Psoas muscle (tissue), 8 donors: ENCODE results near the gene PEPD. TPM values are rescaled to one million over a fixed set of nuclear protein-coding genes. Genes with fewer than 3 reads are reported as not detected.

Experiments
- ATAC-seq, 4 donors: fragments of 200-7000 bp; cut with Tn5 transposase; one replicate each; pipeline ENCODE4 v1.9.1; 2020; ENCODE audit warnings: moderate library complexity in 3 of 4, mild to moderate bottlenecking in 2 of 4
- DNase-seq, 2 donors: peaks; one replicate each; pipeline ENCODE4 v3.0.0-alpha.2; 2020
- H3K27ac ChIP-seq: fragments of 200-600 bp; one replicate; pipeline ENCODE4 v1.8.0; 2022
- H3K27me3 ChIP-seq, 3 donors: fragments of 200-600 bp in 1 of 3; one replicate each; pipeline versions ENCODE4 v1.6.1 to v1.8.0; 2013 to 2022; ENCODE audit warnings: low read length in 2 of 3, mild to moderate bottlenecking in 2 of 3, moderate library complexity in 1 of 3; ENCODE audit not compliant: insufficient read depth in 3 of 3
- H3K36me3 ChIP-seq, 2 donors: fragments of 200-600 bp in 1 of 2; one replicate each; pipeline versions ENCODE4 v1.6.1 to v1.8.0; 2013 to 2022; ENCODE audit warnings: low read depth in 1 of 2, mild to moderate bottlenecking in 1 of 2, moderate library complexity in 1 of 2; ENCODE audit not compliant: insufficient read depth in 1 of 2
- H3K4me1 ChIP-seq: fragments of 200-600 bp; one replicate; pipeline ENCODE4 v1.8.0; 2022
- H3K4me3 ChIP-seq: fragments of 200-600 bp; one replicate; pipeline ENCODE4 v1.8.0; 2022; ENCODE audit warnings: mild to moderate bottlenecking
- H3K9me3 ChIP-seq: fragments of 200-600 bp; one replicate; pipeline ENCODE4 v1.8.0; 2022
- CTCF ChIP-seq: fragments of 200-600 bp; IDR thresholded peaks from one replicate; pipeline ENCODE4 v1.8.0; 2022; ENCODE audit warnings: antibody characterized with exemption
- WGBS, 3 donors: extraction: QIAGEN DNeasy Blood & Tissue Kit; methylation state at CpG; one replicate each; pipeline versions ENCODE4 v1.1.6 to v1.1.7; 2013; 5-methylcytosine and 5-hydroxymethylcytosine counted together
- intact Hi-C, 2 donors: fragments of 100-400 bp; cut with DNase I; formaldehyde crosslinking; loops; one replicate each; pipeline versions ENCODE4 v1.11.0 to v1.14.2; 2022
- polyA plus RNA-seq, 3 donors: library from polyadenylated mRNA; stranded (reverse); fragments of 200-250 nt; gene quantifications; one replicate each; pipeline ENCODE4 v1.2.3, GENCODE V29; 2013
- total RNA-seq, 4 donors: library from RNA; stranded (reverse); fragmentation: NEBNext Ultra II Directional in 2 of 4; extraction: Animal tissue kit (Norgen Biotek cat#: 25700) in 2 of 4; gene quantifications; one replicate each; pipeline versions ENCODE4 v1.2.1 to v1.2.4, GENCODE V29; 2021 to 2023
- donor health status: healthy with polysubstance abuse.
- donor health status: DM: no; HTN: no; CAD: no; lungs with moderate emphysema.
- donor health status: Bipolar disorder and iron deficiency.
- donor health status: healthy.
- donor health status: DM: yes; HTN: yes; CAD: no.
- donor health status: DM: no; HTN: no; CAD: no.
- donor health status: DM: no; HTN: no; CAD: no.
- donor health status: DM: yes; HTN: yes; CAD: no.

The PEPD gene
- total and polyA plus RNA-seq, 7 donors, result 26.3 to 40.2 (median 35.1) TPM

- WGBS, 3 donors, result 98 to 99% (median 99%) methylated on average over 7 of the region's 7 CpGs
- no peak for DNase-seq
- no peak for ATAC-seq
- H3K4me1 ChIP-seq, result no peaks in the 10 kb centered on the region
- intact Hi-C loops, result no loop called here
- no peak overlapping the region for H3K27ac ChIP-seq
- no peaks in the 10 kb centered on the region for H3K27me3 ChIP-seq
- H3K9me3 ChIP-seq, result no peaks in the 10 kb centered on the region
- peaks cover 0 to 15% of the 10 kb centered on the region in 2 donors for H3K36me3 ChIP-seq
- no peak overlapping the region for H3K4me3 ChIP-seq
- TF ChIP-seq CTCF, result no peak
These were observed 70.9 kb downstream of the PEPD start for GRCh38 chr19:33450689-33451088.

- TF ChIP-seq CTCF, result no peak
- Histone ChIP-seq H3K36me3 (peaks cover 0 to 15% of the 10 kb centered on the region in 2 donors), H3K27me3 (no peaks in the 10 kb centered on the region), H3K4me1 (no peaks in the 10 kb centered on the region), H3K4me3 (no peak overlapping the region), H3K9me3 (no peaks in the 10 kb centered on the region), H3K27ac (no peak overlapping the region)
- 88 to 95% (median 95%) methylated on average over 6 of the region's 6 CpGs for WGBS, 3 donors
- intact Hi-C loops, result no loop called here
- DNase-seq (peak in 1 of 2 donors; percentile 15), ATAC-seq (no peak)
These were observed 71.8 kb downstream of the PEPD start for GRCh38 chr19:33449799-33450198.

DNA sequence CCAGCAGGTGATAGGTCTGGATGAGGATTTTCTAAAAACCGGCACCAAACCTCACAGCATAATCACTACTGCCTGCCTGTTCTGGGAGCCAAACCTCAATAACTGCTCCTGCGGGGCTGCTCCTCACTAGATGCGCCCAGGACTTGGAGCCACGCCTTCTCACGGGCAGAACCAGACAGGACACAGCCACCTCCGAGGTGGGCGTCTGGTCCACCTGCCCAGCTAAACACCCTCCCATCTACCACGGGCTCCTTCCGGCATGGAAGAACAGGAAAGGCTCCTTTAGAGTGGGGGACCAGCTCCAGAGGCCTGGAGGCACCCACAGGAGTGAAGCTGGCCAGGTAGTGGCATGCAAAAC lies 73.5 kb downstream of the PEPD start:
- H3K9me3 ChIP-seq, result no peaks in the 10 kb centered on the region
- peak in 1 of 2 donors; percentile 46 for DNase-seq
- no peak overlapping the region for H3K27ac ChIP-seq
- ATAC-seq, result no peak
- intact Hi-C loops, result no loop called here
- no peak for TF ChIP-seq CTCF
- no peak overlapping the region for H3K4me3 ChIP-seq
- H3K4me1 ChIP-seq, result no peaks in the 10 kb centered on the region
- no peaks in the 10 kb centered on the region for H3K27me3 ChIP-seq
- H3K36me3 ChIP-seq, result peaks cover 0 to 15% of the 10 kb centered on the region in 2 donors
- 88 to 94% (median 88%) methylated on average over 9 of the region's 9 CpGs for WGBS, 3 donors

- intact Hi-C loops, result no loop called here
- Histone ChIP-seq H3K36me3 (peaks cover 0 to 15% of the 10 kb centered on the region in 2 donors), H3K4me3 (no peak overlapping the region), H3K4me1 (no peaks in the 10 kb centered on the region), H3K27ac (no peak overlapping the region), H3K27me3 (no peaks in the 10 kb centered on the region), H3K9me3 (no peaks in the 10 kb centered on the region)
- peak in 1 of 2 donors; percentile 38 for DNase-seq
- TF ChIP-seq CTCF, result no peak
- 78 to 84% (median 83%) methylated on average over 18 of the region's 18 CpGs for WGBS, 3 donors
- no peak for ATAC-seq
These were observed 74.0 kb downstream of the PEPD start for GRCh38 chr19:33447336-33448158.
